ENCODE data around the gene NLRC5. TPM values are rescaled to one million over a fixed set of nuclear protein-coding genes. Genes with fewer than 3 reads are reported as not detected.
A peak's percentile ranks its signal among the peaks of the same experiment; 100 is the strongest.

The NLRC5 gene
- total RNA-seq, 1 experiment from 2014 or later, result 29.7 TPM

GRCh38 chr16:57013902-57014301, 24.5 kb downstream of the NLRC5 start:
- H4K20me1 ChIP-seq (ENCODE audit: insufficient read depth), result no peaks in the 10 kb centered on the region
- intact Hi-C loops (cut with micrococcal nuclease; ENCODE audit: unreplicated experiment), result no loop called here
- H3F3A ChIP-seq (ENCODE audit: insufficient read depth, low read depth), result peaks cover 19% of the 10 kb centered on the region
- no peak for DNase-seq
- no peaks in the 10 kb centered on the region for H3K79me2 ChIP-seq (ENCODE audit: low read depth)
- H3K27me3 ChIP-seq (ENCODE audit: insufficient read depth, low read depth), result no peaks in the 10 kb centered on the region
- TF ChIP-seq EZH2 (IDR thresholded peaks at IDR 0.05; ENCODE audit: low read depth) (no peak), CTCF (conservative IDR thresholded peaks at IDR 0.05) (no peak)
- ChIA-PET CTCF (no interaction called here), POLR2A (ENCODE audit: unreplicated experiment) (no interaction called here)
- no peaks in the 10 kb centered on the region for H3K9me3 ChIP-seq (ENCODE audit: insufficient read depth, low read depth)
- no peak overlapping the region for H3K4me3 ChIP-seq
- no TSS peak for BruUV-seq (replicated peaks)
- no peaks in the 10 kb centered on the region for H3K9me2 ChIP-seq (ENCODE audit: insufficient read depth)
- H3K27ac ChIP-seq, result peak overlapping the region; percentile 57
- H2AFZ ChIP-seq, result no peak overlapping the region
- peak overlapping the region; percentile 7; the same call in 1 of the 2 replicates for H3K4me2 ChIP-seq
- H3K36me3 ChIP-seq (ENCODE audit: low read depth), result no peaks in the 10 kb centered on the region
- peaks cover 22% of the 10 kb centered on the region for H3K4me1 ChIP-seq (replicated peaks; ENCODE audit: insufficient read depth)

- Histone ChIP-seq H3K79me2 (ENCODE audit: low read depth) (no peaks in the 10 kb centered on the region), H3K9me2 (ENCODE audit: insufficient read depth) (no peaks in the 10 kb centered on the region), H3K36me3 (ENCODE audit: low read depth) (no peaks in the 10 kb centered on the region; the same call in 1 of the 2 replicates), H3K27me3 (ENCODE audit: insufficient read depth, low read depth) (no peaks in the 10 kb centered on the region), H3K27ac (no peak overlapping the region), H2AFZ (no peak overlapping the region), H4K20me1 (ENCODE audit: insufficient read depth) (no peaks in the 10 kb centered on the region), H3K4me3 (no peak overlapping the region), H3F3A (ENCODE audit: insufficient read depth, low read depth) (peaks cover 19% of the 10 kb centered on the region), H3K4me2 (no peak overlapping the region), H3K9me3 (ENCODE audit: insufficient read depth, low read depth) (no peaks in the 10 kb centered on the region), H3K4me1 (replicated peaks; ENCODE audit: insufficient read depth) (peaks cover 22% of the 10 kb centered on the region)
- TF ChIP-seq EZH2 (IDR thresholded peaks at IDR 0.05; ENCODE audit: low read depth) (no peak), CTCF (conservative IDR thresholded peaks at IDR 0.05) (no peak)
- POLR2A ChIA-PET (ENCODE audit: unreplicated experiment), result no interaction called here
- no TSS peak for BruUV-seq (replicated peaks)
- no peak for DNase-seq
- CTCF ChIA-PET, result no interaction called here
- intact Hi-C loops (cut with micrococcal nuclease; ENCODE audit: unreplicated experiment), result no loop called here
Measured at GRCh38 chr16:57016301-57016700, 26.9 kb downstream of the NLRC5 start.

GRCh38 chr16:57016831-57017230, 27.5 kb downstream of the NLRC5 start:
- Histone ChIP-seq H3K79me2 (ENCODE audit: low read depth) (no peaks in the 10 kb centered on the region), H2AFZ (no peak overlapping the region), H3K4me3 (no peak overlapping the region), H4K20me1 (ENCODE audit: insufficient read depth) (no peaks in the 10 kb centered on the region), H3K36me3 (ENCODE audit: low read depth) (no peaks in the 10 kb centered on the region; the same call in 1 of the 2 replicates), H3K4me1 (replicated peaks; ENCODE audit: insufficient read depth) (peaks cover 21% of the 10 kb centered on the region), H3F3A (ENCODE audit: insufficient read depth, low read depth) (peaks cover 19% of the 10 kb centered on the region), H3K9me2 (ENCODE audit: insufficient read depth) (no peaks in the 10 kb centered on the region), H3K27ac (no peak overlapping the region), H3K4me2 (no peak overlapping the region), H3K9me3 (ENCODE audit: insufficient read depth, low read depth) (no peaks in the 10 kb centered on the region), H3K27me3 (ENCODE audit: insufficient read depth, low read depth) (no peaks in the 10 kb centered on the region)
- intact Hi-C loops (cut with micrococcal nuclease; ENCODE audit: unreplicated experiment), result no loop called here
- POLR2A ChIA-PET (ENCODE audit: unreplicated experiment), result no interaction called here
- TF ChIP-seq CTCF (conservative IDR thresholded peaks at IDR 0.05) (no peak), EZH2 (IDR thresholded peaks at IDR 0.05; ENCODE audit: low read depth) (no peak)
- CTCF ChIA-PET, result no interaction called here
- no TSS peak for BruUV-seq (replicated peaks)
- no peak for DNase-seq

All from PC-9 (cell line).